NCI-H2107 treated with DMSO at 0.1 percent for 48 hours (cell line): ENCODE results near the gene PAFAH1B2.
A peak's percentile ranks its signal among the peaks of the same experiment; 100 is the strongest.

Source experiments
- DNase-seq: peaks from one replicate; lab custom pipeline; 2025; ENCODE audit not compliant: unreplicated experiment; lab: John Stamatoyannopoulos, UW

Gene PAFAH1B2

GRCh38 chr11:117220568-117220967, 76.5 kb downstream of the PAFAH1B2 start:
- no peak for DNase-seq

DNA sequence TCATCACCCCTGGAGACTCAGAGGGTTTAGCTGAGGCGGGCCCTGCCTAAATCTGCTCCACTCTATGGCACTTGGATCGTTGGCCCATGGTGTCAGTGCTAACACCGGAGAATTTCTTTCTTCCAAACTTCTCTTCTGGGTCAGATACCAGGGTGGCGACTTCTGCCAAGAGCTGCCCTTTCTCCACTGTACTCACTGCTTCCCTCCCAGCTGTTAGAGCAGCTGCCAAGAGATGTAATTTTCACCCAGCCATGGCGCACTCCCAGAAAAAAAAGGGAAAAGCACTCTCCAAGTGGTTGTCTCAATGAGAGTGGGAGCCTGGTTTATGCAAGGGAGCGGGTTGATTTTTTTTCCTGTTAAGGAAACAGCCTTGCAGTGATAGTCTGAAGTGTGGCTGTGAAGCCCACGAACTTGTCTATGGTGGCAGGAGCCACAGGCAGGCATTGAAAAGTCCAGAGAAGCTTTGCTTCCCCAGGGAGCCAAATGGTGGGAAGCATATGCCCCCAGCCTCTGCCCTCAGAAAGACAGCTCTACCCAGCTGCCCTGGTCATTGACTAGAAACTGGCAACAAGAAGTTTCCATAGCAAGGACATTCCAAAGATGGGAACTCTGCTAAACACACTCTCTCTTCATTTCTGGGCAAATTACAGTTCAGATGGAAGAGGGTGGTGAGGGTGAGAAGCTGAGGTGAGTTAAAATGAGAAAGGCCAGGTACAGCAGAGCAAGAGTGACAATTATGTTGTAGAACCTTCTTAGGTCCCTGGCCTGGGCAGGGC, 77.1 kb downstream of the PAFAH1B2 start:
- peak; percentile 46 for DNase-seq

DNA sequence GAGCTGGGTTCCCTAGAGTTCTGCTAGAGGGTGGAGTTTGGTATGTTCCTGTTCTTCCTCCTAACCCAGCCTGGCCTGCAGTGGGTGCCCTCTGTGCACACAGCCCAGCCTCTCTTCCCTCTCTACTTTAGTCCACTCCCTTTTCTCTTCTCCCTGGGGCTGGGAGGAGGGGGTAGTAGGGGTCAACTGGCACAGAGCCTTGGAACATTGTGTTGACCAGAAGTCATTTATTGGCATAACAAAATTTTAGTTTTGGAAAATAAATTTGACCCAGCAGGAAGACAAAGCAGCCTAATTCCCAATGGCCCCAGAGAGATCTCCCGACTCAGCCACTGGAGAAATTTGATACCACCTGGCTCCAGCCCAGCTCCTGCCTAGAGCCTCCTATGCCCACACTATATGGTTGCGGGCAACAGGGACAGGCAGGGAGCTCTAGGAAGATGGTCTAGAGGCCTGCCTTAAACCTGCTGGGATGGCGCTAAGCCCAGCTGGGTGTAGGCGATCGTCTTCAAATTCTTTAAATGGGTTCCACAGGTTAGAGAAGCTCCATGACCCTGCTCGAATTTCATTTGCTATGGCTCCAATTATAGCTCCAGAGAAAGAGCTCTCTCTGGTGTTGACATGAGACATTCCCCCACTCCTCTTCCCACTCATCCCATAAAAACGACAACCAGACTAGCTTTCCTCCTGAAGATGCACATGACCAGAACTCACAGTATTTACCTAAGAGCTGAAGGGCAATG, 77.9 kb downstream of the PAFAH1B2 start:
- DNase-seq: peak; percentile 85

DNA sequence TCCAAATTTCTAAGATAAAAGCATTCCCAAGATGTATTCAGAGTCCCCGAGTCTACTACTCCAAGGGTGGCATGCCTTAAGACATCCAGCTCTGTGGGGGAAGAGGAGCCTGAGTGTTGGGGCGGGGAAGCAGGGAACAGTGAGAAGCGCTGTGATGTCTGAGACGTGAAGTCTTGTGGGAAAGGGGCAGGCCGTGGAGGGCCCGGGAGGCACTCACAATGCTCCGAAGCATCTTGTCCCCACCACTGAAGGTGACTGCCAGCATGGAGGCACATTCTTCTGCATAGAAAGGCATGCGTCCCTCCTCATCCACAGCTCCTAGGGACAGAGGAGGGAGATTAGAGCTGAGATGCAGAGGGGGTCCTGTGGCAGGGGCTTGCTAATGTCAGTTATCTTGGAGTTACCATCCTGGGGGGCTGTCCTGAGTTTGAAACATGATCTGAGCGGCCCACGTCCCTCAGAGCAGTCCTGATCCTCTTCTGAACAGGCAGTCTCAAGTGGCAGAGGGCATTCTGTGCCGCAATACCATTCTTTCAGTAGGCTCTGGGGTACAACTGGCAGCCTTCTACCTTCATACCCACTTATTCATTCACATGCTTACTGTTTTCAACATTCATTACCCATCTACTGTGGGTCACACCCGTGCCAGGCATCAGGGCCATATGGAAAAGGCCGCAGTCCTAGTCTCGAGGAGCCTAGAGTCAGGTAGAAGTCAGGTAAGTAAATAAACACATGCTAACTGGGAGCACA, 79.1 kb downstream of the PAFAH1B2 start:
- DNase-seq: no peak

- no peak for DNase-seq
Observed at GRCh38 chr11:117223741-117224689, 79.9 kb downstream of the PAFAH1B2 start.

GRCh38 chr11:117225553-117226170, 81.6 kb downstream of the PAFAH1B2 start:
- DNase-seq: no peak
